Suprapubic skin (tissue), 4 donors: ENCODE data around the gene PHF1. TPM values are rescaled to one million over a fixed set of nuclear protein-coding genes. Genes with fewer than 3 reads are reported as not detected.

Experiments used
- DNase-seq, 2 donors: peaks; one replicate each; pipeline ENCODE4 v3.0.0-alpha.2; 2019; ENCODE audit warnings: low spot score in 2 of 2
- H3K27ac ChIP-seq: fragments of 200-600 bp; sonication (generic); one replicate; pipeline ENCODE4 v1.5.1; 2019
- H3K27me3 ChIP-seq: fragments of 200-600 bp; sonication (generic); one replicate; pipeline ENCODE4 v1.5.1; 2019
- H3K36me3 ChIP-seq: fragments of 200-600 bp; sonication (generic); one replicate; pipeline ENCODE4 v1.5.1; 2019
- H3K4me1 ChIP-seq: fragments of 200-600 bp; sonication (generic); one replicate; pipeline ENCODE4 v1.5.1; 2019
- H3K4me3 ChIP-seq: fragments of 200-600 bp; sonication (generic); one replicate; pipeline ENCODE4 v1.5.1; 2019; ENCODE audit warnings: mild to moderate bottlenecking
- H3K9me3 ChIP-seq: fragments of 200-600 bp; sonication (generic); one replicate; pipeline ENCODE4 v1.5.1; 2019
- CTCF ChIP-seq, 2 donors: fragments of 200-600 bp in 1 of 2; fragments of 450-650 bp in 1 of 2; sonication (generic) in 1 of 2; IDR thresholded peaks; one replicate each; pipeline ENCODE4 v1.5.1; 2016 to 2019; ENCODE audit warnings: antibody characterized with exemption in 2 of 2, mild to moderate bottlenecking in 1 of 2, moderate library complexity in 1 of 2
- EP300 ChIP-seq: sonication (generic); formaldehyde crosslinking; IDR thresholded peaks from one replicate; pipeline ENCODE4 v1.6.1; 2017; ENCODE audit warnings: antibody characterized with exemption
- POLR2A ChIP-seq, 2 donors: fragments of 450-650 bp; IDR thresholded peaks; one replicate each; pipeline ENCODE4 v1.6.1; 2017; ENCODE audit warnings: antibody characterized with exemption in 2 of 2, mild to moderate bottlenecking in 2 of 2, moderate library complexity in 2 of 2
- POLR2AphosphoS5 ChIP-seq, 3 donors: sonication (generic); formaldehyde crosslinking; IDR thresholded peaks; one replicate each; pipeline ENCODE4 v1.6.1; 2017; ENCODE audit warnings: antibody characterized with exemption in 3 of 3
- WGBS: methylation state at CpG from one replicate; pipeline ENCODE4 v1.1.5; 2018; 5-methylcytosine and 5-hydroxymethylcytosine counted together
- total RNA-seq, 4 donors: library from RNA; depleted of rRNA; stranded (reverse); fragments of >200 nt; gene quantifications; one replicate each; pipeline ENCODE4 v1.1.0, GENCODE V29; 2016

PHF1 gene
- total RNA-seq, 4 donors from 2014 or later, result 35.9 to 102 (median 48.6) TPM

GRCh38 chr6:33418690-33419291, 8.0 kb downstream of the PHF1 start:
- peaks cover 56% of the 10 kb centered on the region for H3K4me1 ChIP-seq
- H3K27me3 ChIP-seq, result no peaks in the 10 kb centered on the region
- H3K4me3 ChIP-seq, result peak overlapping the region; percentile 66
- 40% methylated on average over 8 of the region's 8 CpGs for WGBS
- H3K27ac ChIP-seq, result peak overlapping the region; percentile 85
- no peak for TF ChIP-seq CTCF (IDR thresholded peaks at IDR 0.05)
- TF ChIP-seq EP300, result peak; percentile 19
- DNase-seq, result peak in 1 of 2 donors; percentile 64
- H3K9me3 ChIP-seq, result no peaks in the 10 kb centered on the region
- peaks cover 24% of the 10 kb centered on the region for H3K36me3 ChIP-seq

- peak within 1 kb of the TSS; percentile 85 for H3K27ac ChIP-seq
- H3K27me3 ChIP-seq, result no peaks in the 10 kb centered on the region
- peaks cover 57% of the 10 kb centered on the region for H3K4me1 ChIP-seq
- H3K9me3 ChIP-seq, result no peaks in the 10 kb centered on the region
- TF ChIP-seq EP300 (no peak), POLR2A (IDR thresholded peaks at IDR 0.05) (no peak), CTCF (IDR thresholded peaks at IDR 0.05) (no peak), POLR2AphosphoS5 (IDR thresholded peaks at IDR 0.05) (no peak)
- 5% methylated on average over 22 of the region's 22 CpGs for WGBS
- peaks cover 13% of the 10 kb centered on the region for H3K36me3 ChIP-seq
- peak within 1 kb of the TSS; percentile 66 for H3K4me3 ChIP-seq
- peak in 1 of 2 donors; percentile 78 for DNase-seq
These were observed 9.0 kb downstream of the PHF1 start, which contains the start of gene SYNGAP1 for GRCh38 chr6:33419580-33420490. Gene SYNGAP1 (plus strand): TSS chr6:33420065. CDS start chr6:33420265, 200 bp downstream.

GRCh38 chr6:33420491-33421343, 9.9 kb downstream of the PHF1 start:
- Histone ChIP-seq H3K36me3 (peaks cover 4% of the 10 kb centered on the region), H3K4me3 (peak overlapping the region; percentile 33), H3K27ac (no peak overlapping the region), H3K27me3 (no peaks in the 10 kb centered on the region), H3K9me3 (no peaks in the 10 kb centered on the region), H3K4me1 (peaks cover 57% of the 10 kb centered on the region)
- DNase-seq, result peak in 1 of 2 donors; percentile 56
- no peak for TF ChIP-seq POLR2A (IDR thresholded peaks at IDR 0.05)
- no peak for TF ChIP-seq CTCF (IDR thresholded peaks at IDR 0.05)
- TF ChIP-seq POLR2AphosphoS5 (IDR thresholded peaks at IDR 0.05), result no peak
- TF ChIP-seq EP300, result no peak
- WGBS, result 67% methylated on average over 6 of the region's 6 CpGs

GRCh38 chr6:33421344-33421643, 10.5 kb downstream of the PHF1 start:
- Histone ChIP-seq H3K4me1 (peaks cover 57% of the 10 kb centered on the region), H3K9me3 (no peaks in the 10 kb centered on the region), H3K27ac (no peak overlapping the region), H3K27me3 (no peaks in the 10 kb centered on the region), H3K36me3 (no peaks in the 10 kb centered on the region), H3K4me3 (no peak overlapping the region)
- TF ChIP-seq POLR2AphosphoS5 (IDR thresholded peaks at IDR 0.05), result no peak
- no peak for TF ChIP-seq EP300
- no peak for TF ChIP-seq POLR2A (IDR thresholded peaks at IDR 0.05)
- no peak for TF ChIP-seq CTCF (IDR thresholded peaks at IDR 0.05)
- DNase-seq, result no peak
- 69% methylated on average over 2 of the region's 2 CpGs for WGBS
